HCT116 (cell line): Measurements from ENCODE around the gene ITFG1. TPM values are rescaled to one million over a fixed set of nuclear protein-coding genes. Genes with fewer than 3 reads are reported as not detected.

Experiments
- ATAC-seq: fragments of 200-7000 bp; cut with Tn5 transposase; 2 replicates; pipeline ENCODE4 v1.9.1; 2020; ENCODE audit warnings: mild to moderate bottlenecking, moderate library complexity
- BruUV-seq: library from RNA; stranded (reverse); fragments of 400-500 nt; replicated peaks from 2 replicates; lab custom pipeline; 2021; lab: Mats Ljungman, UMichigan
- CTCF ChIA-PET: fragments of 300-600 bp; sonication (Branson Sonifier 250); formaldehyde crosslinking; loops from one replicate; lab custom pipeline; 2021; ENCODE audit warnings: antibody characterized with exemption; lab: Charles Lee
- POLR2A ChIA-PET: fragments of 300-600, 350-600 bp; sonication (Branson Sonifier 250); formaldehyde crosslinking; loops from one replicate; lab custom pipeline; 2021; ENCODE audit warnings: antibody characterized with exemption; lab: Charles Lee
- RAD21 ChIA-PET, 2 experiments: fragments of 300-600 bp; sonication (Branson Sonifier 250); formaldehyde crosslinking; loops; one replicate each; lab custom pipeline; 2023; ENCODE audit warnings: low total read pairs in 2 of 2; ENCODE audit not compliant: uncharacterized antibody in 2 of 2, unreplicated experiment in 2 of 2, low non-redundant PET in 1 of 2; lab: Charles Lee
- DNase-seq: peaks from one replicate; pipeline ENCODE4 v3.0.0-alpha.2; 2010; ENCODE audit warnings: low read depth, low spot score
- H2AFZ ChIP-seq: fragments of 200-600 bp; shearing (Covaris generic), sonication (generic); 2 replicates; pipeline ENCODE4 v1.6.1; 2017; ENCODE audit warnings: low read depth, mixed run types, mixed read lengths, antibody characterized with exemption, low read length; ENCODE audit not compliant: poor library complexity, severe bottlenecking
- H3K27ac ChIP-seq: 2 replicates; pipeline ENCODE4 v1.5.1; 2012; ENCODE audit warnings: low read depth, low read length
- H3K27me3 ChIP-seq: fragments of 200-600 bp; sonication (generic); 2 replicates; pipeline ENCODE4 v1.6.1; 2016; ENCODE audit warnings: mixed run types, low read length, mixed read lengths; ENCODE audit not compliant: insufficient read depth
- H3K36me3 ChIP-seq, 2 experiments: fragments of 200-500 bp in 1 of 2; fragments of 200-600 bp in 1 of 2; sonication (Bioruptor generic) in 1 of 2; sonication (generic) in 1 of 2; 2 replicates each; pipeline versions ENCODE4 v1.5.1 to v1.6.1; 2014 to 2016; ENCODE audit warnings: low read length in 2 of 2, inconsistent platforms in 1 of 2, mixed read lengths in 1 of 2, mixed run types in 1 of 2; ENCODE audit not compliant: insufficient read depth in 2 of 2, control insufficient read depth in 1 of 2
- H3K4me1 ChIP-seq, 2 experiments: fragments of 200-600 bp in 1 of 2; sonication (generic) in 1 of 2; 2 replicates each; pipeline versions ENCODE4 v1.5.1 to v1.6.1; 2012 to 2017; ENCODE audit warnings: low read length in 2 of 2, inconsistent platforms in 1 of 2, mild to moderate bottlenecking in 1 of 2, mixed read lengths in 1 of 2, mixed run types in 1 of 2, moderate library complexity in 1 of 2; ENCODE audit not compliant: insufficient read depth in 2 of 2, control insufficient read depth in 1 of 2
- H3K4me2 ChIP-seq: fragments of 200-600 bp; sonication (generic); 2 replicates; pipeline ENCODE4 v1.6.1; 2017; ENCODE audit warnings: mixed run types, low read length, mixed read lengths
- H3K4me3 ChIP-seq, 2 experiments: fragments of 200-600 bp in 1 of 2; sonication (generic) in 1 of 2; replicated peaks in 1 of 2; 2 replicates each; pipeline ENCODE4 v1.5.1; 2011 to 2016; ENCODE audit warnings: low read length in 2 of 2, control low read depth in 1 of 2, low read depth in 1 of 2, mild to moderate bottlenecking in 1 of 2, mixed read lengths in 1 of 2, mixed run types in 1 of 2
- H3K79me2 ChIP-seq: fragments of 200-600 bp; sonication (generic); 2 replicates; pipeline ENCODE4 v1.6.1; 2017; ENCODE audit warnings: mild to moderate bottlenecking, mixed run types, low read length, moderate library complexity, mixed read lengths; ENCODE audit not compliant: insufficient read depth
- H3K9ac ChIP-seq: fragments of 200-600 bp; sonication (generic); 2 replicates; pipeline ENCODE4 v1.6.1; 2016; ENCODE audit warnings: low read length, mixed read lengths
- H3K9me2 ChIP-seq: fragments of 200-600 bp; sonication (generic), shearing (Covaris generic); 2 replicates; pipeline ENCODE4 v1.6.1; 2017; ENCODE audit warnings: mixed run types, mild to moderate bottlenecking, moderate library complexity; ENCODE audit not compliant: insufficient read depth
- H3K9me3 ChIP-seq, 2 experiments: fragments of 200-500 bp in 1 of 2; fragments of 200-600 bp in 1 of 2; sonication (Bioruptor generic) in 1 of 2; sonication (generic) in 1 of 2; 2 replicates each; pipeline ENCODE4 v1.6.1; 2014 to 2017; ENCODE audit warnings: low read length in 2 of 2, mixed read lengths in 2 of 2, inconsistent platforms in 1 of 2, low read depth in 1 of 2, mild to moderate bottlenecking in 1 of 2, mixed run types in 1 of 2, moderate library complexity in 1 of 2; ENCODE audit not compliant: control insufficient read depth in 1 of 2, insufficient read depth in 1 of 2
- H4K20me1 ChIP-seq: fragments of 200-600 bp; sonication (generic), shearing (Covaris generic); 2 replicates; pipeline ENCODE4 v1.6.1; 2017; ENCODE audit warnings: mixed run types, mild to moderate bottlenecking, moderate library complexity; ENCODE audit not compliant: insufficient read depth
- EGR1 ChIP-seq: IDR thresholded peaks from 2 replicates; pipeline ENCODE4 v1.6.1; 2012; ENCODE audit warnings: low read depth
- EZH2phosphoT487 ChIP-seq: fragments of 200-600 bp; IDR thresholded peaks from 2 replicates; pipeline ENCODE4 v1.6.1; 2018; ENCODE audit warnings: antibody characterized with exemption, borderline replicate concordance
- FOSL1 ChIP-seq: IDR thresholded peaks from 2 replicates; pipeline ENCODE4 v1.6.1; 2012; ENCODE audit warnings: low read depth
- JUND ChIP-seq: IDR thresholded peaks from 2 replicates; pipeline ENCODE4 v1.6.1; 2012
- SP1 ChIP-seq: IDR thresholded peaks from 2 replicates; pipeline ENCODE4 v1.6.1; 2012; ENCODE audit warnings: low read depth
- SRF ChIP-seq: IDR thresholded peaks from 2 replicates; pipeline ENCODE4 v1.6.1; 2012; ENCODE audit warnings: low read depth
- TCF7L2 ChIP-seq: IDR thresholded peaks from 2 replicates; pipeline ENCODE4 v1.7.0; 2011; ENCODE audit warnings: borderline replicate concordance, inconsistent platforms; ENCODE audit not compliant: insufficient read depth, insufficient read length; ENCODE audit errors: extremely low read depth
- ZFX ChIP-seq: fragments of 450-650 bp; IDR thresholded peaks from 2 replicates; pipeline ENCODE4 v1.6.1; 2017
- ZNF274 ChIP-seq: fragments of 200-500 bp; sonication (Bioruptor generic); IDR thresholded peaks from 2 replicates; pipeline ENCODE4 v1.6.1; 2014; ENCODE audit warnings: mild to moderate bottlenecking, low read depth, low read length, inconsistent platforms
- intact Hi-C: fragments of 100-400 bp; cut with micrococcal nuclease; formaldehyde crosslinking; loops from 2 replicates; pipeline ENCODE4 v1.10.0; 2022
- total RNA-seq: library from RNA; stranded (reverse); gene quantifications from one replicate; pipeline ENCODE4 v1.2.1, GENCODE V29; 2021; ENCODE audit not compliant: unreplicated experiment
- TF ChIP-seq, protein P1 (sequence below): IDR thresholded peaks from 2 replicates; pipeline ENCODE4 v1.6.1; 2012
- TF ChIP-seq, protein P2 (sequence below), 3 experiments: fragments of 200-600 bp in 1 of 3; sonication (generic) in 1 of 3; IDR thresholded peaks in 2 of 3; conservative IDR thresholded peaks in 1 of 3; 2 replicates each; pipeline ENCODE4 v1.5.1; 2012 to 2017; ENCODE audit warnings: low read depth in 2 of 3, low read length in 2 of 3, antibody characterized with exemption in 1 of 3, borderline replicate concordance in 1 of 3, control low read depth in 1 of 3, mild to moderate bottlenecking in 1 of 3, mixed read lengths in 1 of 3, mixed run types in 1 of 3, moderate library complexity in 1 of 3; ENCODE audit not compliant: insufficient read depth in 1 of 3
- TF ChIP-seq, protein P3 (sequence below): IDR thresholded peaks from 2 replicates; pipeline ENCODE4 v1.6.1; 2012
- TF ChIP-seq, protein P4 (sequence below): IDR thresholded peaks from 2 replicates; pipeline ENCODE4 v1.6.1; 2011; ENCODE audit warnings: mild to moderate bottlenecking, low read length, moderate library complexity; ENCODE audit not compliant: insufficient replicate concordance; ENCODE audit errors: extremely low read depth

Gene ITFG1
- total RNA-seq, 1 experiment from 2014 or later = 24.9 TPM

DNA sequence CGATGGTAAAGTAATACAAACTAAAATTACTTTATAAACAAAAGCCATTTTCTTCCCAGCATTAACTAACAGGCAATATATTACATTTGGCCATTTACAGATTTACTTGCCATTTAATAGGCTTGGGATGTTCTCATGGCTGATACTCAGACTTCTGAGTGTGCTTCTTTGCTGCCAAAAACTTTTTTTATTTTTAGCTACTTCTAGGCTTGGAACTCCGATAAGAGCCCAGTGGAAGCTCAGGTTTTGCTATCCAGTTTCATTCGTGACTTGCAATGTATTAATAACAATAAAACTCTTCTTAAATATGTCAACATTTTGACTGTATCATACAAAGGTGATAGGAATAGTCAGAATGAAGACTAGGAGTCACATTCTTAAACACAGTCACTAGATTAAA is 152.3 kb downstream of the ITFG1 start:
- no peaks in the 10 kb centered on the region for H3K27me3 ChIP-seq
- H3K4me2 ChIP-seq = no peak overlapping the region
- intact Hi-C loops = no loop called here
- TF ChIP-seq TCF7L2 = no peak
- TF ChIP-seq SRF = no peak
- no peak for TF ChIP-seq ZFX
- TF ChIP-seq, protein P1, sequence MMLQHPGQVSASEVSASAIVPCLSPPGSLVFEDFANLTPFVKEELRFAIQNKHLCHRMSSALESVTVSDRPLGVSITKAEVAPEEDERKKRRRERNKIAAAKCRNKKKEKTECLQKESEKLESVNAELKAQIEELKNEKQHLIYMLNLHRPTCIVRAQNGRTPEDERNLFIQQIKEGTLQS = no peak
- TF ChIP-seq, protein P2, sequence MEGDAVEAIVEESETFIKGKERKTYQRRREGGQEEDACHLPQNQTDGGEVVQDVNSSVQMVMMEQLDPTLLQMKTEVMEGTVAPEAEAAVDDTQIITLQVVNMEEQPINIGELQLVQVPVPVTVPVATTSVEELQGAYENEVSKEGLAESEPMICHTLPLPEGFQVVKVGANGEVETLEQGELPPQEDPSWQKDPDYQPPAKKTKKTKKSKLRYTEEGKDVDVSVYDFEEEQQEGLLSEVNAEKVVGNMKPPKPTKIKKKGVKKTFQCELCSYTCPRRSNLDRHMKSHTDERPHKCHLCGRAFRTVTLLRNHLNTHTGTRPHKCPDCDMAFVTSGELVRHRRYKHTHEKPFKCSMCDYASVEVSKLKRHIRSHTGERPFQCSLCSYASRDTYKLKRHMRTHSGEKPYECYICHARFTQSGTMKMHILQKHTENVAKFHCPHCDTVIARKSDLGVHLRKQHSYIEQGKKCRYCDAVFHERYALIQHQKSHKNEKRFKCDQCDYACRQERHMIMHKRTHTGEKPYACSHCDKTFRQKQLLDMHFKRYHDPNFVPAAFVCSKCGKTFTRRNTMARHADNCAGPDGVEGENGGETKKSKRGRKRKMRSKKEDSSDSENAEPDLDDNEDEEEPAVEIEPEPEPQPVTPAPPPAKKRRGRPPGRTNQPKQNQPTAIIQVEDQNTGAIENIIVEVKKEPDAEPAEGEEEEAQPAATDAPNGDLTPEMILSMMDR (IDR thresholded peaks at IDR 0.05 in 2 of 3, conservative IDR thresholded peaks at IDR 0.05 in 1 of 3; ENCODE audit: borderline replicate concordance in 1 of 3, insufficient read depth in 1 of 3, low read depth in 2 of 3, low read length in 2 of 3) = no peak
- TF ChIP-seq EGR1 = no peak
- no peak for TF ChIP-seq JUND
- no peak overlapping the region for H2AFZ ChIP-seq
- H3K9me3 ChIP-seq = no peaks in the 10 kb centered on the region
- H4K20me1 ChIP-seq = no peaks in the 10 kb centered on the region
- H3K9me2 ChIP-seq = no peaks in the 10 kb centered on the region
- no peaks in the 10 kb centered on the region for H3K79me2 ChIP-seq
- no peak overlapping the region for H3K4me3 ChIP-seq
- DNase-seq = no peak
- BruUV-seq = no TSS peak
- no peaks in the 10 kb centered on the region for H3K36me3 ChIP-seq
- no peak for ATAC-seq
- ChIA-PET CTCF (no interaction called here), POLR2A (no interaction called here), RAD21 (no interaction called here)
- H3K4me1 ChIP-seq = no peaks in the 10 kb centered on the region; a peak in 1 of 4 replicates
- H3K27ac ChIP-seq = no peak overlapping the region
- H3K9ac ChIP-seq = no peak overlapping the region

DNA sequence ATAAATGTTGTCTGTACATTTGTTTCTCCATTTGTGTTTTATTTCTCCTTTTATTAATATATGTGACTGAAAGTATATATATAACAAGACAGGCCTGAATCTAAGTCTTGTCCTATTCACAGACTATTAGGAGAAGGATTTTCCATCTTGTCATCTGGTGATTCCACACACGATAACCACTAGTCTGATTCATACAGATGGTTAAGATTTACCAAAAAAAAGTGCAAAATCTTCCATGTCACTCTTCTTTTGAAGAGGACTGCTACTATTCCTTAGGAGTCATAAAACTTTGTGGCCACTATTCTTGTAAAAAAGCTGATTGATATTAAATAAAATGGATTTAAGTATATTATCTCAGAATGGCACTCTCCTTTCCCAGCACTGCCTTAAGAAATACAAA is 156.3 kb downstream of the ITFG1 start:
- Histone ChIP-seq H3K9me2 (no peaks in the 10 kb centered on the region), H3K36me3 (no peaks in the 10 kb centered on the region), H3K27me3 (no peaks in the 10 kb centered on the region), H3K79me2 (no peaks in the 10 kb centered on the region), H3K9ac (no peak overlapping the region), H3K9me3 (no peaks in the 10 kb centered on the region), H3K4me2 (no peak overlapping the region), H3K27ac (no peak overlapping the region), H3K4me1 (no peaks in the 10 kb centered on the region), H4K20me1 (no peaks in the 10 kb centered on the region), H3K4me3 (no peak overlapping the region), H2AFZ (no peak overlapping the region)
- intact Hi-C loops = no loop called here
- CTCF ChIA-PET = no interaction called here
- POLR2A ChIA-PET = no interaction called here
- DNase-seq (no peak), ATAC-seq (no peak)
- BruUV-seq = no TSS peak
- RAD21 ChIA-PET = no interaction called here
- TF ChIP-seq EGR1 (no peak), SP1 (no peak), TCF7L2 (no peak), FOSL1 (no peak), ZNF274 (no peak), EZH2phosphoT487 (no peak)
- TF ChIP-seq, protein P3, sequence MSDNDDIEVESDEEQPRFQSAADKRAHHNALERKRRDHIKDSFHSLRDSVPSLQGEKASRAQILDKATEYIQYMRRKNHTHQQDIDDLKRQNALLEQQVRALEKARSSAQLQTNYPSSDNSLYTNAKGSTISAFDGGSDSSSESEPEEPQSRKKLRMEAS = no peak
- TF ChIP-seq, protein P4, sequence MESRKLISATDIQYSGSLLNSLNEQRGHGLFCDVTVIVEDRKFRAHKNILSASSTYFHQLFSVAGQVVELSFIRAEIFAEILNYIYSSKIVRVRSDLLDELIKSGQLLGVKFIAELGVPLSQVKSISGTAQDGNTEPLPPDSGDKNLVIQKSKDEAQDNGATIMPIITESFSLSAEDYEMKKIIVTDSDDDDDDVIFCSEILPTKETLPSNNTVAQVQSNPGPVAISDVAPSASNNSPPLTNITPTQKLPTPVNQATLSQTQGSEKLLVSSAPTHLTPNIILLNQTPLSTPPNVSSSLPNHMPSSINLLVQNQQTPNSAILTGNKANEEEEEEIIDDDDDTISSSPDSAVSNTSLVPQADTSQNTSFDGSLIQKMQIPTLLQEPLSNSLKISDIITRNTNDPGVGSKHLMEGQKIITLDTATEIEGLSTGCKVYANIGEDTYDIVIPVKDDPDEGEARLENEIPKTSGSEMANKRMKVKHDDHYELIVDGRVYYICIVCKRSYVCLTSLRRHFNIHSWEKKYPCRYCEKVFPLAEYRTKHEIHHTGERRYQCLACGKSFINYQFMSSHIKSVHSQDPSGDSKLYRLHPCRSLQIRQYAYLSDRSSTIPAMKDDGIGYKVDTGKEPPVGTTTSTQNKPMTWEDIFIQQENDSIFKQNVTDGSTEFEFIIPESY = no peak
